NCI-H1417 (cell line): ENCODE data around the gene FBLIM1.

Experiments
- DNase-seq, 3 experiments: peaks; one replicate each; lab custom pipeline; 2025; lab: John Stamatoyannopoulos, UW

FBLIM1 gene

DNA sequence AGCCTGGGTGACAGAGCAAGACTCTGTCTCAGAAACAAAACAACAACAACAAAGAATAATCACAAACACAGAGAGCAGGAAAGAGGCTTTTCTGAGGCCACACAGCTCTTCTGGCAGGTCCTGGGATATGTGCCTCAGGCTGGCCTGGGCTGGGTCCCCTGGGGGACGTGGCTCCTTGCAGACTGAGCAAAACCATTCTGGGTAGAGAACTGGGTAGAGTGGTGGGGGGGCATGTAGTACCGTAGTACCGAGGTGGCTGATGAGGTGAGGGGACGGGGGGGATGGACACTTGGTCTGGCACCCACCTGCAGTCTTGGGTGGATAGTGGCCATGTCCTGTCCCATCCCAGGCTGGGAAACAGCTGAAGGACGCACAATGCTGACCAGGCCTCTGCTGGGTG is 10.3 kb upstream of the FBLIM1 start:
- DNase-seq: no peak

GRCh38 chr1:15748690-15749398 is 9.8 kb upstream of the FBLIM1 start:
- no peak for DNase-seq

DNA sequence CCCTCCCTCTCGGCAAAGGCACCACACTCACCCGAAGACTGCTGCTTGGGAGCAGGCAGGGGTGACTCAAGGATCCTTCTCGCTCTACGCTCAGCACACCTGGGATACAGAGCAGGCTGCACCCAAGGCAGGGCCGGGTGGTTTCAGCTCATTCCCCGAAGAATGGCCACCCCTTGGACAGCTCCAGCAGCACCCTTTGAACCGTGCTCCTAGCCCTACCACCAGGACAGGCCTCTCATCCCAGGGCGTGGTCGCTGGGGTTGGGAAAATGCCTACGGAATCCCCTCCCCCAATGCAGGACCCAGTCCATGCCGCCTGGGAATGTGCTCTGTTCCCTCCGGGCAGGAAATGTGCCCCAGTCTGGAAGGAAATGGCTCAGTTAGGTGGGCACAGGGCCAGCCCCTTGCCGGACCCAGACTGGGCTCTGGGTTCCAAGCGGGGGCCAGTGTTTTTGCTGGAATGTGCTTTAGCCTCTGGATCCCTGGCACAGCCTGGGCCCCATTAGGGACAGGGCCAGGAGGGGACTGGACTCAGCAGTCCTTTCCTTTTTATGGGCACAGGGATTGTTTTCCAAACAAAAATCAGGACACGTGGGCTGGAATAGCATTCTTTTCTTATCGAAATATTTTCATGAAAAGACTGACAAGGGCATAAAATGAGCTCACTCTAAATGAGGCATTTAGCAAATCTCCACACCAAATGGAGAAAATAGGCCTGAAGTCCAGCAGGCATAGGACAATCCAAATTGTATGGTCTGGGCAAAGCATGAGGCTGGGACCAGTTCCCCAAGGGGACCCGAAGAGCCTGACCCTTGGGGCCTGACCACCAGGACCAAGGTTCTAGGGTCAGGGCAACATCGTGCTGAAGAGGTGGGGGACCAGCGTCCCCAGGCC is 8.9 kb upstream of the FBLIM1 start:
- DNase-seq: no peak

DNA sequence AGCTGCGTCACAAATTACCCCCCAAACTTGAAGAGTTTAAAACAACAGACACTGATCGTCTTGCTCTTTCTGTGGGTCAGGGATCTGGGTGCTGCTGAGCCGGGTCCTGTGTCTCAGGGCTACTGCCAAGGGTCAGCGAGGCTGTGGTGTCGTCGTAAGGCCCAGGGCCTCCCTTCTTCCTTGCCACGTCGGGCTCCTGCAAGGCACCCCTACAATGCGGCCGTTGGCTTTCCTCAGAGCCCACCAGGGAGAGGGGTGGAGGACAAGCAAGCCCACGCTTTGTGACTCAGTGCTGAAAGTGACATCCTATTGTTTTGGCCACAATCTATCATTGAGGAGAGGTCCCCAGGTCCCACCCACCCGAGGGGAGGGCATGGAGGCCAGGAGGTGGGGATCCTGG is 7.7 kb upstream of the FBLIM1 start:
- no peak for DNase-seq

DNA sequence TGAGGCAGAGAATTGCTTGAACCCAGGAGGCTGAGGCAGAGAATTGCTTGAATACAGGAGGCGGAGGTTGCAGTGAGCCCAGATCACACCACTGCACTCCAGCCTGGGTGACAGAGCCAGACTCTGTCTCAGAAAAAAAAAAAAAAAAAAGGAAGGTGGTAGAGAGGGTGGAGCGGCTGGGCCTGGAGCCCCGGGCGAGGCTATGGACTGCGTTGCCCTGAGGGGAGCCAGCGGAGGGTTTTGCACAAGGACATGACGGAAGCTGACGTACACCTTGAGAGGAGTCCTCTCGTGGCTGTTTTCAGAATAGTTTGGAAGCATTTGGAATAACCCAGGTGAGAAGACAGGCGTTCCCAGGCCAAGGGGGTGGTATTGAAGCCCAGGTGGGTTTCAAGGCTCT is 6.9 kb upstream of the FBLIM1 start:
- DNase-seq: no peak

DNA sequence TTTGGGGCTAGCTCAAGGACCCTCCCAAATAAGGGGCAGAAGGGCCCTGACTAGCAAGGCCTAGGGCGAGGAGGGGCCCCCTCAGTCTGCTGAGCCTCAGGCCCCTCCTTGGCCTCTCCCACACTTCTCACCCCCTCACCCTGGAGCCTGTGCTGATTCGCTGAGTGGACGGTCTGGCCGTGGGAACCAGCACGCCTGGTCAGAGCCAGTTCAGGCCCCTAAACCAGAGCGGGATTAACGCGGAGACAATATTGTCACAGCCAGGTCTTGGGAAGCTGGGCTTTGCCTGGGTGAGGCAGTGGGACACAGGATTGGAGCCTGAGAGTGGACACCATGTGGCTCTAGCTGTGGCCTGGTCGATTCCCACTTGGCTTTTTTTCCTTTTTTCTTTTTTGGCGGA is 4.8 kb upstream of the FBLIM1 start:
- no peak for DNase-seq

- DNase-seq: no peak
Measured at GRCh38 chr1:15755021-15755645, 3.5 kb upstream of the FBLIM1 start.

DNA sequence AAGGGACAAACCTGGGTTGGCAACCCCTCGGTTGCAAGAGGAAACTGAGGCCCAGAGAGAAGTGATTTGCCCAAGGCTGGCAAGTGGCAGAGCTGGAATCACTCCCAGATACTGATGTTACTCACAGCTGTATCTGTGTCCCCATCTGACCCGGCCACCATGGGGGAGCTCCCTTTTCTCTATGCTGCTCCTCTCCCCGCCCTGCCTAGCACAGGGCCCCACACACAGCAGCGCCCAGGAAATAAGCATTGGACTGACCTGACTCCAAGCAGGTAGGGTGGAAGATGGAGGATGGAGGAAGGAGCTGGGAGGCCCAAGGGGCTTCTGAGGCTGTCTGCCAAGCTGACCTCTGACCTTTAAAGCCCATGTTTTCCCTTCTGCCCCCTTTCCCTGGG is 3.0 kb upstream of the FBLIM1 start:
- DNase-seq: no peak

GRCh38 chr1:15756143-15757015 is 2.2 kb upstream of the FBLIM1 start:
- DNase-seq: peak in 2 of 3 experiments; percentile 2 to 33

GRCh38 chr1:15757016-15757543 is 1.5 kb upstream of the FBLIM1 start:
- DNase-seq: peak in 1 of 3 experiments; percentile 7

- peak in 1 of 3 experiments; percentile 28 for DNase-seq
Measured at GRCh38 chr1:15757575-15758342, 836 bp upstream of the FBLIM1 start.

GRCh38 chr1:15758953-15759661 is 512 bp downstream of the FBLIM1 start:
- peak in 2 of 3 experiments; percentile 46 to 71 for DNase-seq

GRCh38 chr1:15760520-15761211 is 2.1 kb downstream of the FBLIM1 start:
- DNase-seq: no peak

DNA sequence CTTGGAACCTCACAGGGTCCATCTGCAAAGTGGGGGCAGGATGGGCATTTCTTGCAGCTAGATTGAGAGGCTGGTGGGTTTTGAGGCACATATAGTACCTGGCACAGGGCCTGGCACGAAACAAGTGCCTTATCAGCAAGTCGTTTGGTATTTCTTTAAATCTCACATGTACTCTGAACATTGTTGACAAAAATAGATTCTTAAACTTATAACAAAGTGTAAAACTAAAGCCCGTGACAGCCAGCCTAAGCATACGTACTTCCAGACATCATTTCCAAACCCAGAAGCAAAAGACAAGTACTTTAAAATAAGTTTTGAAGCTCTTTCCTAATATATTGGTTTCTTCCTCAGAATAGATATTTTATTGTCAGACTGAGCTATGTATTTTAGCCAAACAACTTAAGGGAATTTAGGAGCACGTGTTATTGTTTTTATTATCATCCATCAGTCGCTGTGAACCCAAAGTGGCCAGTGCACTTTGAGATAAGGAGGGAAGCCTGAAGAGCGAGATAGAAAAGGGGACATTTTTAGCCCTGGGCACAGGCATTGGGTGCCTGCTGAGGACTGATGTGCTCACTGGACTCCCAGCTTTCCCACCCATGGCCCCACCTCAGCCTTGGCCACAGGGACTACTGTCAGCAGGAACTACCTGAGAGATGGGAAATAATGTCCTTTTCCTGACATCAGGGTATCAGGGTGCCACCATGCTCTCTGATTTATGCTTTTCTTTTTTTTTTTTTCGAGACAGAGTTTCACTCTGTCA is 3.0 kb downstream of the FBLIM1 start:
- DNase-seq: no peak

- no peak for DNase-seq
Measured at GRCh38 chr1:15762546-15762945, 4.0 kb downstream of the FBLIM1 start.

DNA sequence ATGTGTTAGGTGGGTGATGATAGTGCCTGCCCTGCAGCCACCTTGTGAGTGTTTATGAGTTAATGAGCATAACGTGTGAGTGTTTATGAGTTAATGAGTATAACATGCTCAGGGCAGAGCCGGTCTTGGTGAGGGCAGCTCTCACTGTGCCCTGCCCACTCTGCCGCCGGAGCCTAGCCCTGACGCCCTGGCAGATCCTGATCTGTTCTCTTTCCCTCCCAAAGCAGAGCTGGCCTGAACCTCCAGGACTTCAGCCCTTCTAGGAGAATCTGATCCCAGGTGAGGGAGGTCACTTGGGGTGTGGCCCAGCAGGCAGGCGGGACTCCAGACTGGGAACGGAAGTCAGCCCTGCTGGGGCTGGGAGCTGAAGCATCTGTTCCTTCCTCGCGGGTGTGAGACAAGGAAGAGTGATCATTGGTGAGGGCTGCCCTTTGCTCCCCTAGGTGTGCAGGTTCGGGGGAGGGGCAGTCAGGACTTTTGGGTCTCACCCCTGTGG is 5.7 kb downstream of the FBLIM1 start:
- no peak for DNase-seq

DNA sequence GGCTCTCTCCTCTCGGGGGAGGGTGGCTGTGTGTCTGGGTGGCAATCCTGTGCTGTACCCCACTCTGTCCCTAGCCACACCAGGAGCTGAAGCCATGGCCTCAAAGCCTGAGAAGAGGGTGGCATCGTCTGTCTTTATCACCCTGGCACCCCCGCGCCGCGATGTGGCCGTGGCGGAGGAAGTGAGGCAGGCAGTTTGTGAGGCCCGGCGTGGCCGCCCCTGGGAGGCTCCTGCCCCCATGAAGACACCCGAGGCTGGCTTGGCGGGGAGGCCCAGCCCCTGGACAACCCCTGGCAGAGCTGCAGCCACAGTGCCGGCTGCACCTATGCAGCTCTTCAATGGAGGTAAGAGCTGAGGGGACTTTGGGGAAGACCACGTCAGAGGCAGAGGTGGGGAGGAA is 6.3 kb downstream of the FBLIM1 start:
- DNase-seq: no peak

- no peak for DNase-seq
Measured at GRCh38 chr1:15765495-15766194, 7.0 kb downstream of the FBLIM1 start.
